HG02571 (cell line): Measurements from ENCODE around the gene MYCBPAP.

ENCODE experiments used
- ATAC-seq: cut with Tn5 transposase; IDR thresholded peaks from one replicate; pipeline ENCODE4 v1.9.1; 2021; ENCODE audit warnings: mild to moderate bottlenecking, moderate library complexity; ENCODE audit not compliant: unreplicated experiment

Gene MYCBPAP

DNA sequence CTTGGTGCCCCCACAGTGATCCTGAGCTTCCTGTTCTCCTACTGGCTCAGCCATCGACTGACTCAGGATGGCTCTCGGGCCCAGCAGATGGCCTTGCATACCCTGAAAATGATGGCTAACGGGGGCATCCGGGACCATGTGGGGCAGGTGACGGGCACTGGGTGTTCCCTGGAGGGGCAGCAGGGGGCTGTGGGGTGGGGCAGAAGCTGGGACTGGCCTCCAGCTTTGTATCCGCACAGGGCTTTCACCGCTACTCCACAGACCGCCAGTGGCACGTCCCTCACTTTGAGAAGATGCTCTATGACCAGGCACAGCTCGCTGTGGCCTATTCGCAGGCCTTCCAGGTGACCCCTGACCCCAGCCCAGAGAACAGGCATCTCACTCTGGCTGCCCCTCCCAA, 41.7 kb downstream of the MYCBPAP start:
- no peak for ATAC-seq

DNA sequence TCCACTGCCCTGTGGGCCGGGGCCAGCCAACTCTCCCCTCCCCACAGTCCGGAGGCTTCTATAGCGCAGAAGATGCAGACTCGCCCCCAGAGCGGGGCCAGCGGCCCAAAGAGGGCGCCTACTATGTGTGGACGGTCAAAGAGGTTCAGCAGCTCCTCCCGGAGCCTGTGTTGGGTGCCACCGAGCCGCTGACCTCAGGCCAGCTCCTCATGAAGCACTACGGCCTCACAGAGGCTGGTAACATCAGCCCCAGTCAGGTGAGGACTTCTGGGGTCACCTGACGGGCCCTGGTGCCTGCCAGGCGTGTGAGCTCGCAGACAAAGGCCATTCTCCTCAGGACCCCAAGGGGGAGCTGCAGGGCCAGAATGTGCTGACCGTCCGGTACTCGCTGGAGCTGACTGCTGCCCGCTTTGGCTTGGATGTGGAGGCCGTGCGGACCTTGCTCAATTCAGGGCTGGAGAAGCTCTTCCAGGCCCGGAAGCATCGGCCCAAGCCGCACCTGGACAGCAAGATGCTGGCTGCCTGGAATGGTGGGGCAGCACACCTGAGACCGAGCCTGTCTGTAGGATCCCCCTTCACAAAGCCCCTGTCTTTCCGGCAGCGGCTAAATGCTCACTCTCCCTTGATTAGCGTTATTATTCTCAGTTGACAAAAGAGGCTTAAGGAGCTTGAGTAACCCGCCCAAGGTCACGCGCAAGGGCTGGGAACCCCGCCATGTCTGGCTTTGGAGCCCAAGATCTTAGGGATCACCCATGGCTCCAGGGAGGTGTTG, 42.6 kb downstream of the MYCBPAP start:
- no peak for ATAC-seq

DNA sequence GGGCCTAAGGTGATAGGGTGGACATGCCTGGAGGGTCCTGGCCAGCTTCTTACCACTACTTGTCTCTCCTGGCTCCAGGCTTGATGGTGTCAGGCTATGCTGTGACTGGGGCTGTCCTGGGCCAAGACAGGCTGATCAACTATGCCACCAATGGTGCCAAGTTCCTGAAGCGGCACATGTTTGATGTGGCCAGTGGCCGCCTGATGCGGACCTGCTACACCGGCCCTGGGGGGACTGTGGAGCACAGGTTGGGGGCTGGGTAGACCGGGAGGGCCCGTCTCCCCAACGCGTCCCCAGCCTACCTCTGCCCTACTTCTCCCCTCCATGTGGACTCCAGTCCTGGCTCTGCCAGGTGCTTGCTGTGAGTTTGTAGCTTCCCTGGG, 43.2 kb downstream of the MYCBPAP start:
- ATAC-seq, result no peak

DNA sequence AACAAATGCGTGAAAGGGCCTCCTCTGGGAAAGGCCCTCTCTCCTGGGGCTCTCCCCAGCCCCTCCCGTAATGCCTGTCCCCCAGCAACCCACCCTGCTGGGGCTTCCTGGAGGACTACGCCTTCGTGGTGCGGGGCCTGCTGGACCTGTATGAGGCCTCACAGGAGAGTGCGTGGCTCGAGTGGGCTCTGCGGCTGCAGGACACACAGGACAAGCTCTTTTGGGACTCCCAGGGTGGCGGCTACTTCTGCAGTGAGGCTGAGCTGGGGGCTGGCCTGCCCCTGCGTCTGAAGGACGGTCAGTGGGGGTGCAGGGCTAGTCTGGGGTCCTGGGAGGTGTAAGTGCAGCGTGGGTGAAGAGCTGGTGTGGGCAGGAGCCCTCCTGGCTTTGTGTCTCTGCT, 43.6 kb downstream of the MYCBPAP start:
- no peak for ATAC-seq

DNA sequence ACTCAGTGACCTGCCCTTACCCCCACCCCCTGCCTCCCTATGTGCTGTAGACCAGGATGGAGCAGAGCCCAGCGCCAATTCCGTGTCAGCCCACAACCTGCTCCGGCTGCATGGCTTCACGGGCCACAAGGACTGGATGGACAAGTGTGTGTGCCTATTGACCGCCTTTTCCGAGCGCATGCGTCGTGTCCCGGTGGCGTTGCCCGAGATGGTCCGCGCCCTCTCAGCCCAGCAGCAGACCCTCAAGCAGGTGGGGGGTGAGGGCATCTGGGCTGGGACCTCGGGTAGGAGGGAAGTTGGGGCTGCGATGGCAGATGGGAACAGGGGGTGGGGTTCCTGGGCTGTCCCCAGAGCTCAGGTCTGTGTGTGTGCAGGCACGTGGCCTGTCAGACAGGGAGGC, 46.0 kb downstream of the MYCBPAP start:
- no peak for ATAC-seq

DNA sequence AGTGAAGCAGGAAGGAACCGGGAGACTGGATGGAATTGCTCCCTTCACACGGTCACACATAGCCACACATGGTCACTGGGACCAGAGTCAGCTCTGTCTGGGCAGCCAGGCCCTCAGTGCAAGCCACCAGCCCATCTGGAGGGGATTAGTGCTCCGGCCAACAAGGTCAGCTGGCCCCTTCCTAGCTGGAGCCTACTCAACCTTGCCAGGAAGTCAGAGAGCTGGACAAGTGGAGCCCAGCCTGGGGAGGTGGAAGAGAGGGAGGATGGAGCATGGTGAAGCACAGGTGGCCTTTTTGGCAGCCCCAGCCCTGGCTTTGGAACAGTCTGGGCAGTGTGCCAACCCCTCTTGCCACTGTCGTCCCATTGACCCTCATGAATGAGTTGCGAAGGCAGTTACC, 48.6 kb downstream of the MYCBPAP start:
- no peak for ATAC-seq

DNA sequence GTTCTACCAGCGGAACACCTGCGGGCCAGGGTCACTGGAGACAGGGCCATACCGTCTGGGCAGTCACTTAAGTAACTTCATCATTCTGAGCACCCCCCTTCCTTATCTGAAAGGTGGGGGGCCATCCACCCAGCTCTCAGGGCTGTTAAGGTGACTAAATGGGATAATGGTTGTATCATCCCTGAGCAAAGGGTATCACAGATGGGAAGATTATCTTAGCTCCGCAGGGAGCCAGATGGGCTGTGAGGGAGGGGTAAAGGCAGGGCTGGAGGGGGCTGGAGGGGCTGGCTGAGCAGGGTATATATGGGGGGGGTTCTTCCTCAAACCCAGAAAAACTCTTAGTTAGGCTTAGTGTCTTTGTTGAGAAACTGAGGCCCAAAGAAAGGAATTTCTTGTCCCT, 49.4 kb downstream of the MYCBPAP start:
- no peak for ATAC-seq

DNA sequence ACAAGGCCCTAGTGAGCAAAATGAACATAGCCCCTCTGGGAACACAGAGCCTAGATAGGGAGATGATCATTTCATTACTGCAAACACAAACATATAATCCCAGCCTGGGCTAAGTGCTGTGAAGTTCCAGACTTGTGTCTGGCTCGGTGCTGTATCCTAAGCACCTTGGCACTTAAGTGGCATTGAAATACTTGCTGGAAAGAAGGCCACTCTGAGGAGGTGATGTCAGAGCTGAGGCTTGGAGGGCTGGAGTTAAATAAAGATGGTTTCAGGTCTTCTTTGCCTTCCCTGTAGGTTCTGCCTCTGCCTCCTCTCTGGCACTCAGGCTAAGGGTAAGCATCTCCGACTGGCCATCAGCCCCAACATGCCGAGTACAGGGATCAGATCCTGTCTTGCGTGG, 49.9 kb downstream of the MYCBPAP start:
- no peak for ATAC-seq

DNA sequence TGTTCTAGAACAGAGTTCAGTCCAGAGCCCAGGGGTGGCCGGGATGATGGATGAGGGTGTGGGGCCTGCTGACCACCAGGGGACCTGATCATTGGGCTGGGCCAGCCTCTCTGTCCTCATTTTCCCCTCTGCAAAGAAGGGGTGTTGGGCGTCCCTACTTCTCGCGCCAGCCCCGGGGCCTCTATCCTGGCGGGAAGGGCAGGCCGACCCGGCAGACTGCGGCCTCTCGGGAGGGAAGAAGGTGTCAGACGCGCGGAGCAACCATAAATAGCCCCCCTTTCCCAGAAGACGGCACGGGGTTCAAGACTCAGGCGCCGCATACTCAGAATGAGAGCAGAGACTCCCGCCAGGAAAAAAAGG, 50.3 kb downstream of the MYCBPAP start:
- no peak for ATAC-seq

DNA sequence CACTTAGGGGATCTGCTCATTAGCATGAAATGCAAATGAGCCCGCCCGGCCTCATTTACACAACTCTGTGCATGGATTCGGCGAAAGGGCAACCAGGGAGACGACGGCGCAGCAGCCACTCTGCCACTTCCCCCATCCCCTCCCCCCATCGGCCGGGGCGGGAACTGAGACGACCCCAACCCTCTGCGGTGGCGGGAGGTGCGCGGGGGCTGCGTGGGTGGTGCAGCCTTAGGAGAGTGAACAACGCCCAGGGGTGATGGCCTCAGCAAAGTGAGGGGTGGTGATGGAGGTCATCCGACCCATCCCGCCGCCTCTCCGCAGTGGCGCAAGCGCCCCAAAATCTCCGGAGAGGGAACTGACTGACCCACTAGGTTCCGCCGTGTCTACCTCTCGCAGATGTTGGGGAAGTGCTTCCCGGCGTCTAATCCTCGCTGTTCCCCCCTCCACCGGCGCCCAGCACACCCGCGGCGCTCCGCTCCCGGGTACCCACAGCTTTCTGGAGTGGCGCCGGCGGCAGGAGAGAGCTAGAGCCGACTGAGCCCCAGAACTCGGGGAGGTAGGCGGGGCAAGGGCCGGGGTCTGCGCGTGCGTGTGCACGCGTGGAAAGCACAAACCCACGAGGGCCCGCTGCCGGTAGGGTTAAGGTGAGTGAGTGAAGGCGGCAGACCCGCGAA, 50.8 kb downstream of the MYCBPAP start:
- ATAC-seq, result no peak

DNA sequence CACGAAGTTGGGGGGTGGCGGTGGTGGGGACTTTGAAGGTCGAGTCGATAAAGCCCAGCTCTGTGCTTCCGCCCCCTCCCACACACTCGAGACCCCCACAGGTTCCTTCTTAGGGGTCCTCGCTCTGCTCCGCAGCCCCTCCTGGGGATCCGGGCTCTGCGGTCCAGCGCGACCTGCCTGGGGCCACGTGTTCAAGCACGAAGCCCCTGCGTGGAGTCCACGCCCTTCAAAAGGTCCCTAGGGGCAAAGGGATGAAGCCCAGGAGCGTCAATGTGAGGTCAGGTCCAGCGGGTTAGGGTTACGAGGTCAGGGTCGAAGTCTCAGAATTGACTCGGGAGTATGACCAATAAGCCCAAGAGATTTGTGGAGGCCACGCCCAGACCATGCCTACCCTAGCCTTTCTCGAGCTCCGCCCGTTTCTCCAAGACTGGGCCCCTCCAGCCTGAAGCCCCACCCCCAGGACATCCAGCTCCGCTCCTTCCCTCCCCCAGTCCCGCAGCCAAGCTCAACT, 51.5 kb downstream of the MYCBPAP start:
- ATAC-seq, result no peak

DNA sequence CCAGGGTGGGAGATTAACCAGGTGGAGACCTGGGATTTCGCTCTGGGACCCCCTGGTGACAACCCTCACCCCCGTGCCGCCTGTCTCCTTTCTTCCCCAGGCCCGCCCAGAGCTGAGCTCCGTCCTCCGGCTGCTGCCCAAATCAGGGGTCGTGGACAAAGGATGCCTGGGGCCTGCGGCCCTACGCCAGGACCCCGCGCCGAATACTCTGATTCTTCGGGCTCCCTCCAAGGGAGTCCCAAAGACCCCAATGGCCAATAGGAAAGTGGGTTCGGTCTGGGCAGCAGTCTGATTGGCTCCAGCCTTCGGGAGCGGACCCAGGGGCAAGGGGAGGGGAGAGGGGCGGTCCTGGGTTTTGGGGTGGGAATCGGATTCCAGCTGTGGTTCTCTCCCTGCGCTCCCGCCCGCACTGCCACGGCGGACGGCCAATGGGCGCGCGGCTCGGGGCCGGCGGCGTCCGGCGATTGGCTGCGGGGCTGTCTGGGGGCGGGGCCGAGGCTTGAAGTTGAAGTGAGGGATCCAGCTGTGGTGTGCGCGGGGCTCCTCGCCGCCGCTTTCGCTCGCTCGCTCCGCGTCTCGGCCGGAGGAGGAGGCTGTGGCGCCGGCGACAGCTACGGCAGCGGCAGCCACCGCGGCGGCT, 52.1 kb downstream of the MYCBPAP start, which contains the start of gene CACNA1G:
Gene CACNA1G, plus strand, starts transcription at position 531 of the 640 bp plus-strand sequence. CDS start 745 bp downstream, outside the sequence.
- ATAC-seq, result peak; percentile 91

DNA sequence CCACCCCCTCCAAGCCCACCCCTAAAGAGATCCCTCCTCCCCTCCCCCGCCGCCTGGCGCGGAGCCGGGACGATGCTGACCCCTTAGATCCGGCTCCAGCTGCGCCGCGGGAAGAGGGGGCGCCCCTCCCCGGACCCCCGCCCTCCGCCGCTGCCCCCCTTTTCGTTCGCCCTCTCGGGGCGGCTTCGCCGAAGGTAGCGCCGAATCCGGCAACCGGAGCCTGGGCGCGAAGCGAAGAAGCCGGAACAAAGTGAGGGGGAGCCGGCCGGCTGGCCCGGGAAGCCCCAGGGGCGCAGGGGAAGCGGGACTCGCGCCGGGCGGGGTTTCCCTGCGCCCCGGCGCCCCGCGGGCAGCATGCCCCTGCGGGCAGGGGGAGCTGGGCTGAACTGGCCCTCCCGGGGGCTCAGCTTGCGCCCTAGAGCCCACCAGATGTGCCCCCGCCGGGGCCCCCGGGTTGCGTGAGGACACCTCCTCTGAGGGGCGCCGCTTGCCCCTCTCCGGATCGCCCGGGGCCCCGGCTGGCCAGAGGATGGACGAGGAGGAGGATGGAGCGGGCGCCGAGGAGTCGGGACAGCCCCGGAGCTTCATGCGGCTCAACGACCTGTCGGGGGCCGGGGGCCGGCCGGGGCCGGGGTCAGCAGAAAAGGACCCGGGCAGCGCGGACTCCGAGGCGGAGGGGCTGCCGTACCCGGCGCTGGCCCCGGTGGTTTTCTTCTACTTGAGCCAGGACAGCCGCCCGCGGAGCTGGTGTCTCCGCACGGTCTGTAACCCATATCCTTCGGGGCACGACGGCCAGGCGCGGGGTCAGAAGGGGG, 52.9 kb downstream of the MYCBPAP start:
- ATAC-seq, result no peak

DNA sequence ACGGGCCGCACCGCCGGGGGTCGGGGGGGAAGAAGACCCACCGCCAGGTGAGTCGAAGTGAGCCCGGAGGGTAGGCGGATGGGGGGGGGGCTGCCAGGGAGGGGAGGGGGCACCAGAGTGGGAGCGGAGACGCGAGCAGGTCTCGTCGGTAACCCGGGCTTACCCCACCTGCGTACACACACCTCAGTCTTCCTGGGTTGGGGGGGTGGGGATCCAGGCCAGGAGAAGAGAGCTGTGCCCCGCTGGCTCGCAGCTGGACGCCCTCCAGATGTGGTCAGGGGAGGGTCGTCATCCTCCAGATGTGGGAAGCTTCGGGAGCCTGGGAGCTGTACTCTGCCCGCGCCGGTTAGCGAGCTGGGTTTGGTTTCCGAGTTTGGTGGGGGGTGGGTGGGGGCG, 53.5 kb downstream of the MYCBPAP start:
- no peak for ATAC-seq

DNA sequence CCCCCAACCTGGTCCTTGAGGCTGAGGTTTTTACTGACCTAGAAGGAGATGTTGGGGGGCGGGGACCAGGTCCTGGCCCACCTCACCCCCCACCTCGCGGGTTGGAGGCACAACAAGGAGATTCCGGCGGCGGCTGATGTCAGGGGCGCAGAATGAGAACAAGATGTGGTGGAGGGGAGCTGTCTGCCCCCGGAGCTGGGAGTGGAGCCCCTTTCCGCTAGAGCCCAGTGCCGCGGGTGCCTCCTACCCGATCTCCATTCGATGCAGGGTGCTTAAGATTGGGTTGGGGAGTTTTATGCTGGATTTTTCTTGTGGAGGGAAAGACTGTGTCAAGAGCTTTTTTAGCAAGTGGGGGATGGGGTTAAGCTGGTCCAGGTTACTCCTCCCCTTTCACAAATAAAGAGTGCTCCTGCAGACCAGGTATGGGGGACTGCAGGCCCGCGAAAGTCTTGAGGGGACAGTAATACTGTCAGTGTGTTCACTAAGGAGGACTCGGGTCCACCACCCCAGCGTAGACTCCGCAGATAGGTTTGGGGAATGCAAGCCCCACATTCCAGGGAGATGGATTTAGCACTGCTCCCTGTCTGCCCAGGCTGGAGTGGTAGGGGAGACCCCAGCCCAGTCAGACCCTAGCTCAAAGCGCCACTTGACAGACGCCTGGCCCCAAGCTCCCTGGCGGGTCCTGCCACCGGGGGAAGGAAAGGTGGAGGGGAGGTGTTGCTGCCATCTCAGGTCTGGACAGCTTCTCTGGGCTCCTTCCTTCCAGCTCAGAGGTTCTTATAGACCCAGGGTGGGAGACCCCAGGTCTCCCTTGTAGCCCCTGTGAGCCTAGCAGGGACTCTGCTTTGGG, 54.2 kb downstream of the MYCBPAP start:
- ATAC-seq, result no peak

DNA sequence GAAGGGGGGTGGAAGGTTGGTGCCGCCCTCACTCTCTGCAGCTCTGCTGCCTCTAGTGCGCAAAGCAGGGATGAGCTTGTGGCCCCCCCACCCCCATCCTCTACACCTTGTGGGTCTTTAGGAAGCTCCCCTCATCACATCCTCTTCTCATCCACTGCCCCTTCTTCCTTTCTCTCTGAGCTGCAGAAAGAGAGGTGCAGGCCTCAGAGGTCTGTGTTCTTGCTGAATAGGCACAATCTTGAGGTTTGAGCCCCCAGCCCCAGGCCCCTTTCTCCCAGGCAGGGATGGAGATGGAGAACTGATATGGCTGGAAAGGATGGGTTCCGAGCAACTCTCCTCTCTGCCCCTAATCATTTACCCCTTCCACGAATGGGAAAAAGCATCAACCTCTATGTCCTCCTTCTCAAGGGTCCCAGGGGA, 54.9 kb downstream of the MYCBPAP start:
- ATAC-seq, result no peak

DNA sequence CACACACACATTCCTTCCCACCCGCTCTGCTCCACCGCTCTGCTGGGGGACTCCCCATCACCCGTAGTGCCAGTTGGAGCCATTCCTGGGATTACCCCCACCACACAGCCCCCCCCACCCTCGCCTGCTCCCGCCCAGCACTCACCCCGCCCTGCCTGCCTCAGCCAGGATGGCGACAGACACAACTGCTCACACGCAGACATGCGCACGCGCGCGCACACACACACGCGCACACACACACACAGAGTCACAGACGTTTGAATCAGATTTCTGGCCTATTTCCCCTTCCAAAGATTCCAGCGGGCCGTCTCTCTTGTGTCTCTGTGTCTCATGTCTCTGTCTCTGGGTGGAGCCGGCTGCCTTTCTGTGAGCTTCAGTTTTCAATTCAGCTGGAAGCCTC, 56.7 kb downstream of the MYCBPAP start:
- no peak for ATAC-seq

DNA sequence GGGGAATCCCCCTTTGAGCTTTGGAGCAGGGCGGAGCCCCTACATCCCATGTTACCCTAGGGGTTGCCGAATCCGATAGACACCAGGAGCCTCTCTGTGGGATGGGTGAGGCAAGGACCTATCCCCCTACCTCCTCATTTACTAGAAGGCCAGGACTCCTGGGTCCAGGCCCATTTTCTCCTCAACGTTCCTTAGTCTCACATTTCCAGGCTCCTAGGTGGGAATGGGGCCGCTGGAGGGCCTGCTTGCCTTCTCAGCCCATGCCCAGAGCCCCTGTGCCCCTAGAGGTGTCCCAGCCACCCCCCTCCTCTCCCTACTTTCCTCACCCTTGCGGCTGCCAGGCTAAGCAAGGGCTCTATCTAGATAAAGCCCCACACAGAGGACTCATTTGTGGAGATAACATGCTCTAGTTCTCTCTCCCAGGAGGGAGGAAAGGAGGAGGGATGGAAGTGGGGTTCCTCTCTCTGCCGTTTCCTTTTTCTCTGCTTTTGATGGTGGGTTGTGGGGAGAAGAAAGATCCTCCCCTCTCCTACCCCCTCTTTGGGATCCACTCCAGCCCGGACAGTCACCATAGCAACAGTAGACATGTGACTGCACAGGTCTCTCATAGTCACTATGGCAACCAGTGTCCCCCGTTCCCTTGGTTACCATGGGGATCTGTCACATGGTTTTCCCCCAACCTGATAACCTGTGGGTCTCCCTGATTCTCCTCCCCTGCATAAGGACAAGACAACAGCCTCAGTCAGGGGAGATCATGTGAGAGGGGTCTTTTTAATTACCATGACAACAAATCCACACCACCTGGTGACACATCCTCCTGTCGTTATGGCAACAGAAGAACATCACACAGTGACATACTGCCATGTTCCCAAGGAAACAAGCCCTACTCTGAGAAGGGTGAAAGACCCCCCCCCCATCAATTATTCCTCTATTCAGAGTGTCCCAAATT, 57.4 kb downstream of the MYCBPAP start:
- no peak for ATAC-seq

DNA sequence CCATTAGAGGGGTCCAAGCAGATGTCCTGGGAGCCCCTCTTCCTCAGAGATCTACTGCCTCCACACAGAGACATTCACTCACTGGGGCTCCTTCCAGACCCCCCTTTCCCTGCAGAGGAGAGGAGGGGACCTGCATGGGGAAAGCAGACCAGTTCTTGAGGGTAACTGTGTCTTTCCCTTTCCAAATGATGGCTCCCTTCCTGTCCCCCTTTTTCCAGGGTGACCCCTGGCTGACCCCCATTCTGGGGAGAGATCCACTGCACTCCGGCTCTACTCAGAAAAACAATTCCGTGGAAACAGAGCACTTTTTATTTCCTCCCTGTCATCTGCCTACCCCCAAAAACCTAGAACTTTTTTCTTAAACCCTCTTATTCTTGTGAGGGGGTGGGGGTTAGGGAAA, 58.6 kb downstream of the MYCBPAP start:
- no peak for ATAC-seq
